A673 (cell line): ENCODE results near the gene TRPM3.

ENCODE experiments used
- CTCF ChIP-seq: fragments of 300-800, 200-600 bp; sonication (generic); conservative IDR thresholded peaks from 2 replicates; pipeline ENCODE4 v1.5.1; 2017; ENCODE audit warnings: low read depth, mild to moderate bottlenecking, antibody characterized with exemption, low read length, moderate library complexity, mixed read lengths
- EZH2 ChIP-seq: fragments of 200-600 bp; sonication (generic); IDR thresholded peaks from 2 replicates; pipeline ENCODE4 v1.6.1; 2017; ENCODE audit warnings: borderline replicate concordance, low read depth, mild to moderate bottlenecking, mixed read lengths, antibody characterized with exemption, low read length; ENCODE audit not compliant: poor library complexity, severe bottlenecking

GRCh38 chr9:70829591-70830265 is 291.7 kb downstream of the TRPM3 start:
- TF ChIP-seq CTCF (no peak), EZH2 (no peak)
